A549 (cell line): Measurements from ENCODE around the gene TSPAN5.

Experiments used
- CTCF ChIP-seq: fragments of >200 bp; sonication (Bioruptor Twin); formaldehyde crosslinking; IDR thresholded peaks from 3 replicates; pipeline ENCODE4 v1.5.1; 2016
- KDM5A ChIP-seq: fragments of 200-600 bp; sonication (generic); IDR thresholded peaks from 2 replicates; pipeline ENCODE4 v1.6.1; 2016; ENCODE audit warnings: antibody characterized with exemption, mild to moderate bottlenecking
- MAZ ChIP-seq: fragments of 150-350 bp; IDR thresholded peaks from 2 replicates; pipeline ENCODE4 v1.6.1; 2014; ENCODE audit warnings: antibody characterized with exemption, low read depth, low read length, borderline replicate concordance
- POLR2A ChIP-seq: IDR thresholded peaks from 2 replicates; pipeline ENCODE4 v1.6.1; 2012; ENCODE audit warnings: mild to moderate bottlenecking, low read length
- RAD21 ChIP-seq, 2 experiments: fragments of >200 bp in 1 of 2; sonication (Bioruptor Twin) in 1 of 2; formaldehyde crosslinking in 1 of 2; IDR thresholded peaks in 1 of 2; conservative IDR thresholded peaks in 1 of 2; 2 replicates in 1 of 2; 3 replicates in 1 of 2; pipeline ENCODE4 v1.6.1; 2012 to 2018; ENCODE audit warnings: inconsistent platforms in 1 of 2
- RFX5 ChIP-seq: fragments of 450-650 bp; IDR thresholded peaks from 2 replicates; pipeline ENCODE4 v1.7.1; 2014; ENCODE audit warnings: antibody characterized with exemption, mild to moderate bottlenecking, moderate library complexity

GRCh38 chr4:98700656-98701055 is 42.2 kb upstream of the TSPAN5 start:
- TF ChIP-seq MAZ: no peak
- no peak for TF ChIP-seq CTCF
- no peak for TF ChIP-seq RFX5
- TF ChIP-seq RAD21 (conservative IDR thresholded peaks at IDR 0.05 in 1 of 2, IDR thresholded peaks at IDR 0.05 in 1 of 2): no peak
- no peak for TF ChIP-seq KDM5A
- TF ChIP-seq POLR2A: no peak
